ENCODE measurements around the gene NPFF.

The NPFF gene

DNA sequence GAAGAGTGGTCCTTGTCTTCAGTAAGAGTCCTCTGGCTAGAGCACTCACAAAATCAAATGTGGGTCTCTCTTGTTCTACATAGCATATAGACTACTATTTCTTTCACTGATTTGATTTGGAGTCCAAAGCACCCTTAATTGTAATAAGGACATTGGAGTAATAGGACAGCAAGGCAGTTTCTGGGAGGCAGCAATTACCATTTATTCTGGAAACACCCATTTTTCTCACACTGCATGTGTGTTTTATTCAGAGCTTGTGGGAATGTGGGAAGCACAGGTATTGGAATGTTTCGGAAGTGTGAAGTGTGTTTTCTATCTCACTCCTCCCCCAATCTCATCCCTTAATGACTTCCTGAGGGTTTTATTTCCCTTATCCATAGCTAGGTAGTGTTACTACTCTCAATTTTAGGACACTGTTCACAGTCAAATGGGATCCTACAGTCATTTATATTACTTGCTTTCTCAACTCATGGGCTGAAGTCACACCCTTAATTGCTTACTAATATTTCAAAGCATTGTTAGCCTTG, 35.2 kb downstream of the NPFF start:
- no peak for DNase-seq

- no peak for DNase-seq
These were observed 39.0 kb downstream of the NPFF start for GRCh38 chr12:53468282-53468681.

GRCh38 chr12:53467880-53468279, 39.4 kb downstream of the NPFF start:
- DNase-seq = no peak

DNA sequence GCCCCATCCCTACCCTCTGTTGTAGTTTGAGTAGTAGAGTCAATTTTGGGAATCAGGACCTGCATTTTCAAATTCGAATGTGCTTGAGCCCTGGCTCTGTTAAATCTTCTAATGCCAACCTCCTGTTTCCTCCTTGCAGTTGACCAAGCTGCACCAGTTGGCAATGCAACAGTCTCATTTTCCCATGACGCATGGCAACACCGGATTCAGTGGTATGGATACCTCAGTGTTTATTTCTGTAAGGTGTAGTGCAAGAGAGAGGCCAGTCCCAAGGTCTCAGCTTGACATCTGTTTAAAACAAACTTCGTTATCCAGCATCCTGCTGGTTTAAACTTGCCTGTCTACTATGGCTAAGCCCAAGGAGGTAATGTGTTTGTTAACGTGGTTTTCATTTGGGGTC, 40.2 kb downstream of the NPFF start:
- no peak for DNase-seq

DNA sequence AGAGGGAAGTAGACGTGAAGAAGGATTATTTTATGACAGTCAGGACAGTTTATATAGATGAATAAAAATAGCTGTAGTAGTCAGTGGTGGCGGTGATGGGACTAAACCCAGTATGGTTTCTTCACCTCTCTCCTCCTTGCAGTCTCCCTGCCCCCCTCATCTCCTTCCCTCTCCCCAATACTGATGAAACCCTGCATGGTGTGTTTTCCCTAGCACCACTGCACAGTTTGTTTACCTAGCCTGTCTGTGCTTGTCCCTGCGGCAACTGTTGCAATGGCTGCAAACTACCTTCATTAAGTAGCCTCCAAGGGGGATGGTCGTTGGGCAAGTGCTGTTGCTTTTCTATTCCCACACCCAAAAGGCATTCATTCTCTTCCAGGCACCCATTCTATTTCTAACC, 40.6 kb downstream of the NPFF start:
- DNase-seq = no peak

DNA sequence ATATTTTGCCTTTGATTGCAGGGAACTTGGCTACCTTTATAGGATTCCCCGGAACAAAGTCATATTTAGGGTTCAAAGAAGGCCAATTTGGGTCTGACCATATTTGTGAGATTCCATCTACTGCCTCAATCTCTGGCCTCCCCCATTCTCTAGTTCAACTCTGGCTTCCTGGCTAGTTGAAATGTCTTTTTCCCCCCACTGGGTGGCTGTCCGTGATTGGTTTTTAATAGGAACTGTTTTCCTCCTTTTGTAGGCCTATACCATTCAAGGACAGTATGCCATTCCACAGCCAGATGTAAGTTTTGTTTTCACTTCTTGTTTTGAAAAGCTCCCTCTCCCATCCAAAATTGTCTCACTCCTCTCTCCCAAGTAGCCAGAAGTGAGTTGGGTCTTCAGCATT, 41.6 kb downstream of the NPFF start:
- no peak for DNase-seq

GRCh38 chr12:53464685-53465418, 42.4 kb downstream of the NPFF start:
- DNase-seq = no peak

- no peak for DNase-seq
These were observed 43.3 kb downstream of the NPFF start for GRCh38 chr12:53463802-53464560.

GRCh38 chr12:53462935-53463334, 44.3 kb downstream of the NPFF start:
- no peak for DNase-seq

DNA sequence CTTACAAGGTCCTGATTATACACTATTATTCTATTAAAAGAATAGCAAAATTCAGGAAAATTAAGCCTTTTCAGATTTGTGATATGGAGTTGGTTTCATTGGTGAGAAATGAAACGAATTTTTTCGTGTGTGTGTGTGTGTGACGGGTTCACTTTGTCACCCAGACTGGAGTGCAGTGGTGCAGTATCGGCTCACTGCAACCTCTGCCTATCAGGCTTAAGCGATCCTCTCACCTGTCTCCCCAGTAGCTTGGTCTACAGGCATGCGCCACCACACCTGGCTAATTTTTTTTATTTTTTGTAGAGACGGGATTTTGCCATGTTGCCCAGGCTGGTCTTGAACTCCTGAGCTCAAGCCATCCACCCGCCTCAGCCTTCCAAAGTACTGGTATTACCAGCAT, 45.7 kb downstream of the NPFF start:
- no peak for DNase-seq

DNA sequence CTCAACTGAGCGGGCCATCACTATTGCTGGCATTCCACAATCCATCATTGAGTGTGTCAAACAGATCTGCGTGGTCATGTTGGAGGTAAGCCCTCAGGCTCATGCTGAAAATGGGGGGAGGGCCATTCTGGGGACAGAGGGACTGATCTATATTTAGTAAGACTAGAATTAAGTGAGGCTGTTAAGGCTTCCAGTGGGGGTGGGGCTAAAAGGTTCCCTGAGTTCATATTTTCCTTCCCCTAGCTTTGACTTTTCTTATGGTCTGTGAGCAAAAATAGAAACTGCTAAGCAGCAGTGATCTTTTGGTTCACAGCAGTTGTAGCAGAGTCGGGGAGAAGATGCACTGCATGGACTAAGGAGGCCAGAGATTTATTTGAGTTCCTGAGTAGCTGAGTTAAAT, 46.2 kb downstream of the NPFF start:
- no peak for DNase-seq

DNA sequence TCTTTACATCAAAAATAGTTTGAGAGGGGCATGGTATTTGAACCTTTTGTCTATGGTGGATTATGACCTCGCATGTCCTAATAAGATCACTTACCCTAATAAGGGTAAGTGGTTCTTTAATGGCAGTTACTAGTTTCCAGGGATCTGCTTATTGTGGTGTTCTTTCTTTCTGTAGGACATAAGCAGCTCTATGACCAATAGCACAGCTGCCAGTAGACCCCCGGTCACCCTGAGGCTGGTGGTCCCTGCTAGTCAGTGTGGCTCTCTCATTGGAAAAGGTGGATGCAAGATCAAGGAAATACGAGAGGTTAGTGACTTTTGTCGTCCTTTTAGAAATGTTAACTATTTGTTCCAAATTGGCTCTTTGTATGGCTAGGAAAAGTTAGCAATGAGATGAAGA, 48.2 kb downstream of the NPFF start:
- no peak for DNase-seq

Measured in effector CD8-positive, alpha-beta T cell (primary cell).